Measurements from ENCODE around the gene CPE. TPM values are rescaled to one million over a fixed set of nuclear protein-coding genes. Genes with fewer than 3 reads are reported as not detected.

CPE gene
- total and polyA plus RNA-seq, 10 of the 15 experiments (the other 5 are each of a cell fraction or from before 2014, with no cell fraction given): 0.05 to 0.14 TPM; not detected in 8

DNA sequence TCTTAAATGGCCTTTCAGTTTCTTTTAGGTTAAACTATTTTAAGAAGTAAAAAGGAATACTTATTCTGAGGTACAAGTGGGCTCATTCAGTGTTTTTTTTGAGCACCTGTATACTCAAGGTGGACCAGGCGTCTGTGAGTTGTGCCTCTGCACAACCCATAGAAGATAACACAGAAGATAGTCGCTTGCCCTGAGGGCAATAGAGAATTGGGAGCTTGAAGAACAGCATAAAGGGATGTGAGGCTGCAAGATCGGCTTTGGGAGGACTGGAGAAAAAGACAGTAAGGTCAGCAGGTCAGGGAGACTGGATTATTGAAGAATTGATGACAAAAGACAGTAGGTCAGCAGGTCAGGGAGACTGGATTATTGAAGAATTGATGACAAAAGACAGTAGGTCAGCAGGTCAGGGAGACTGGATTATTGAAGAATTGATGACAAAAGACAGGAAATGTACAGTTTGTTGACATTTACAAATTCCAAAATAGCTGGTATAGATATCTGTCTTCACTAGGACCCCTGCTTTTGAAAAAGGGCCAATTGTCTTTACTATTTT, 3.1 kb downstream of the CPE start:
- no peaks in the 10 kb centered on the region for H4K20me1 ChIP-seq (ENCODE audit: control insufficient read depth, insufficient read depth)
- intact Hi-C loops (cut with micrococcal nuclease; ENCODE audit: unreplicated experiment): no loop called here
- TF ChIP-seq, protein P1, sequence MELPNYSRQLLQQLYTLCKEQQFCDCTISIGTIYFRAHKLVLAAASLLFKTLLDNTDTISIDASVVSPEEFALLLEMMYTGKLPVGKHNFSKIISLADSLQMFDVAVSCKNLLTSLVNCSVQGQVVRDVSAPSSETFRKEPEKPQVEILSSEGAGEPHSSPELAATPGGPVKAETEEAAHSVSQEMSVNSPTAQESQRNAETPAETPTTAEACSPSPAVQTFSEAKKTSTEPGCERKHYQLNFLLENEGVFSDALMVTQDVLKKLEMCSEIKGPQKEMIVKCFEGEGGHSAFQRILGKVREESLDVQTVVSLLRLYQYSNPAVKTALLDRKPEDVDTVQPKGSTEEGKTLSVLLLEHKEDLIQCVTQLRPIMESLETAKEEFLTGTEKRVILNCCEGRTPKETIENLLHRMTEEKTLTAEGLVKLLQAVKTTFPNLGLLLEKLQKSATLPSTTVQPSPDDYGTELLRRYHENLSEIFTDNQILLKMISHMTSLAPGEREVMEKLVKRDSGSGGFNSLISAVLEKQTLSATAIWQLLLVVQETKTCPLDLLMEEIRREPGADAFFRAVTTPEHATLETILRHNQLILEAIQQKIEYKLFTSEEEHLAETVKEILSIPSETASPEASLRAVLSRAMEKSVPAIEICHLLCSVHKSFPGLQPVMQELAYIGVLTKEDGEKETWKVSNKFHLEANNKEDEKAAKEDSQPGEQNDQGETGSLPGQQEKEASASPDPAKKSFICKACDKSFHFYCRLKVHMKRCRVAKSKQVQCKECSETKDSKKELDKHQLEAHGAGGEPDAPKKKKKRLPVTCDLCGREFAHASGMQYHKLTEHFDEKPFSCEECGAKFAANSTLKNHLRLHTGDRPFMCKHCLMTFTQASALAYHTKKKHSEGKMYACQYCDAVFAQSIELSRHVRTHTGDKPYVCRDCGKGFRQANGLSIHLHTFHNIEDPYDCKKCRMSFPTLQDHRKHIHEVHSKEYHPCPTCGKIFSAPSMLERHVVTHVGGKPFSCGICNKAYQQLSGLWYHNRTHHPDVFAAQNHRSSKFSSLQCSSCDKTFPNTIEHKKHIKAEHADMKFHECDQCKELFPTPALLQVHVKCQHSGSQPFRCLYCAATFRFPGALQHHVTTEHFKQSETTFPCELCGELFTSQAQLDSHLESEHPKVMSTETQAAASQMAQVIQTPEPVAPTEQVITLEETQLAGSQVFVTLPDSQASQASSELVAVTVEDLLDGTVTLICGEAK (IDR thresholded peaks at IDR 0.05; ENCODE audit: borderline replicate concordance): no peak
- TF ChIP-seq, protein P2, sequence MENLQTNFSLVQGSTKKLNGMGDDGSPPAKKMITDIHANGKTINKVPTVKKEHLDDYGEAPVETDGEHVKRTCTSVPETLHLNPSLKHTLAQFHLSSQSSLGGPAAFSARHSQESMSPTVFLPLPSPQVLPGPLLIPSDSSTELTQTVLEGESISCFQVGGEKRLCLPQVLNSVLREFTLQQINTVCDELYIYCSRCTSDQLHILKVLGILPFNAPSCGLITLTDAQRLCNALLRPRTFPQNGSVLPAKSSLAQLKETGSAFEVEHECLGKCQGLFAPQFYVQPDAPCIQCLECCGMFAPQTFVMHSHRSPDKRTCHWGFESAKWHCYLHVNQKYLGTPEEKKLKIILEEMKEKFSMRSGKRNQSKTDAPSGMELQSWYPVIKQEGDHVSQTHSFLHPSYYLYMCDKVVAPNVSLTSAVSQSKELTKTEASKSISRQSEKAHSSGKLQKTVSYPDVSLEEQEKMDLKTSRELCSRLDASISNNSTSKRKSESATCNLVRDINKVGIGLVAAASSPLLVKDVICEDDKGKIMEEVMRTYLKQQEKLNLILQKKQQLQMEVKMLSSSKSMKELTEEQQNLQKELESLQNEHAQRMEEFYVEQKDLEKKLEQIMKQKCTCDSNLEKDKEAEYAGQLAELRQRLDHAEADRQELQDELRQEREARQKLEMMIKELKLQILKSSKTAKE (IDR thresholded peaks at IDR 0.05; ENCODE audit: low read depth, poor library complexity, severe bottlenecking): no peak
- TF ChIP-seq CBX5 (IDR thresholded peaks at IDR 0.05; ENCODE audit: low read depth) (no peak), CBFB (IDR thresholded peaks at IDR 0.05; ENCODE audit: low read depth) (no peak), TBL1XR1 (IDR thresholded peaks at IDR 0.05; ENCODE audit: low read depth, low read length) (no peak), HDGF (IDR thresholded peaks at IDR 0.05) (no peak), SUPT20H (IDR thresholded peaks at IDR 0.05; ENCODE audit: borderline replicate concordance, control insufficient read depth, low read depth, low read length) (no peak), SMARCA5 (IDR thresholded peaks at IDR 0.05) (no peak)
- TF ChIP-seq, protein P3, sequence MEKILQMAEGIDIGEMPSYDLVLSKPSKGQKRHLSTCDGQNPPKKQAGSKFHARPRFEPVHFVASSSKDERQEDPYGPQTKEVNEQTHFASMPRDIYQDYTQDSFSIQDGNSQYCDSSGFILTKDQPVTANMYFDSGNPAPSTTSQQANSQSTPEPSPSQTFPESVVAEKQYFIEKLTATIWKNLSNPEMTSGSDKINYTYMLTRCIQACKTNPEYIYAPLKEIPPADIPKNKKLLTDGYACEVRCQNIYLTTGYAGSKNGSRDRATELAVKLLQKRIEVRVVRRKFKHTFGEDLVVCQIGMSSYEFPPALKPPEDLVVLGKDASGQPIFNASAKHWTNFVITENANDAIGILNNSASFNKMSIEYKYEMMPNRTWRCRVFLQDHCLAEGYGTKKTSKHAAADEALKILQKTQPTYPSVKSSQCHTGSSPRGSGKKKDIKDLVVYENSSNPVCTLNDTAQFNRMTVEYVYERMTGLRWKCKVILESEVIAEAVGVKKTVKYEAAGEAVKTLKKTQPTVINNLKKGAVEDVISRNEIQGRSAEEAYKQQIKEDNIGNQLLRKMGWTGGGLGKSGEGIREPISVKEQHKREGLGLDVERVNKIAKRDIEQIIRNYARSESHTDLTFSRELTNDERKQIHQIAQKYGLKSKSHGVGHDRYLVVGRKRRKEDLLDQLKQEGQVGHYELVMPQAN (conservative IDR thresholded peaks at IDR 0.05): no peak
- TF ChIP-seq, protein P4, sequence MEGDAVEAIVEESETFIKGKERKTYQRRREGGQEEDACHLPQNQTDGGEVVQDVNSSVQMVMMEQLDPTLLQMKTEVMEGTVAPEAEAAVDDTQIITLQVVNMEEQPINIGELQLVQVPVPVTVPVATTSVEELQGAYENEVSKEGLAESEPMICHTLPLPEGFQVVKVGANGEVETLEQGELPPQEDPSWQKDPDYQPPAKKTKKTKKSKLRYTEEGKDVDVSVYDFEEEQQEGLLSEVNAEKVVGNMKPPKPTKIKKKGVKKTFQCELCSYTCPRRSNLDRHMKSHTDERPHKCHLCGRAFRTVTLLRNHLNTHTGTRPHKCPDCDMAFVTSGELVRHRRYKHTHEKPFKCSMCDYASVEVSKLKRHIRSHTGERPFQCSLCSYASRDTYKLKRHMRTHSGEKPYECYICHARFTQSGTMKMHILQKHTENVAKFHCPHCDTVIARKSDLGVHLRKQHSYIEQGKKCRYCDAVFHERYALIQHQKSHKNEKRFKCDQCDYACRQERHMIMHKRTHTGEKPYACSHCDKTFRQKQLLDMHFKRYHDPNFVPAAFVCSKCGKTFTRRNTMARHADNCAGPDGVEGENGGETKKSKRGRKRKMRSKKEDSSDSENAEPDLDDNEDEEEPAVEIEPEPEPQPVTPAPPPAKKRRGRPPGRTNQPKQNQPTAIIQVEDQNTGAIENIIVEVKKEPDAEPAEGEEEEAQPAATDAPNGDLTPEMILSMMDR (IDR thresholded peaks at IDR 0.05 in 2 of 3, conservative IDR thresholded peaks at IDR 0.05 in 1 of 3; ENCODE audit: control insufficient read depth in 2 of 3, extremely low read depth in 1 of 3, insufficient read depth in 1 of 3, low read depth in 3 of 3, low read length in 3 of 3): no peak
- H3K4me3 ChIP-seq: no peak overlapping the region
- no peak overlapping the region for H3K4me2 ChIP-seq (ENCODE audit: control insufficient read depth, insufficient read depth)
- ATAC-seq (no peak), FAIRE-seq (no peak), DNase-seq (ENCODE audit: low read depth, low spot score) (no peak)
- no peak overlapping the region for H3K9ac ChIP-seq (ENCODE audit: control insufficient read depth, insufficient read depth, low read length)
- no peak overlapping the region for H2AFZ ChIP-seq (ENCODE audit: control insufficient read depth, low read depth, low read length)
- no peaks in the 10 kb centered on the region for H3K79me2 ChIP-seq (ENCODE audit: control insufficient read depth, insufficient read depth, low read length)
- H3K9me3 ChIP-seq (replicated peaks; ENCODE audit: control insufficient read depth, insufficient read depth, low read length): no peaks in the 10 kb centered on the region
- POLR2A ChIA-PET: no interaction called here
- in situ Hi-C loops (cut with MboI): no loop called here
- SMC1A ChIA-PET (ENCODE audit: uncharacterized antibody, unreplicated experiment): no interaction called here
- BruUV-seq (replicated peaks): no TSS peak
- H3K27me3 ChIP-seq (replicated peaks in 1 of 2; ENCODE audit: control insufficient read depth in 2 of 2, insufficient read depth in 2 of 2, low read length in 1 of 2): peaks cover 0 to 19% of the 10 kb centered on the region in 2 experiments; a peak in 3 of 4 replicates
- H3K27ac ChIP-seq (ENCODE audit: control insufficient read depth, insufficient read depth): no peak overlapping the region
- WGBS (ENCODE audit: insufficient coverage, insufficient replicate concordance, low lambda C conversion rate, missing lambda C conversion rate): 14% methylated on average over 3 of the region's 3 CpGs
- CTCF ChIA-PET: interaction anchor here (0.8 to 1.1 kb wide), 2 partner anchors 30 to 82 kb away, joined by 3 read pairs; no protein-coding TSS in a partner anchor
- no peaks in the 10 kb centered on the region for H3K4me1 ChIP-seq (ENCODE audit: control insufficient read depth, insufficient read depth, low read length)
- RAD21 ChIA-PET (ENCODE audit: unreplicated experiment): no interaction called here
- H3K36me3 ChIP-seq (ENCODE audit: control insufficient read depth in 2 of 2, insufficient read depth in 2 of 2, low read length in 1 of 2): no peaks in the 10 kb centered on the region

Data from GM12878 (cell line).